Fibroblast of peridontal ligament (primary cell): ENCODE data around the gene YWHAB.

ENCODE experiments used
- DNase-seq: peaks from one replicate; pipeline ENCODE4 v3.0.0-alpha.2; 2010; ENCODE audit errors: extremely low read depth

YWHAB gene

DNA sequence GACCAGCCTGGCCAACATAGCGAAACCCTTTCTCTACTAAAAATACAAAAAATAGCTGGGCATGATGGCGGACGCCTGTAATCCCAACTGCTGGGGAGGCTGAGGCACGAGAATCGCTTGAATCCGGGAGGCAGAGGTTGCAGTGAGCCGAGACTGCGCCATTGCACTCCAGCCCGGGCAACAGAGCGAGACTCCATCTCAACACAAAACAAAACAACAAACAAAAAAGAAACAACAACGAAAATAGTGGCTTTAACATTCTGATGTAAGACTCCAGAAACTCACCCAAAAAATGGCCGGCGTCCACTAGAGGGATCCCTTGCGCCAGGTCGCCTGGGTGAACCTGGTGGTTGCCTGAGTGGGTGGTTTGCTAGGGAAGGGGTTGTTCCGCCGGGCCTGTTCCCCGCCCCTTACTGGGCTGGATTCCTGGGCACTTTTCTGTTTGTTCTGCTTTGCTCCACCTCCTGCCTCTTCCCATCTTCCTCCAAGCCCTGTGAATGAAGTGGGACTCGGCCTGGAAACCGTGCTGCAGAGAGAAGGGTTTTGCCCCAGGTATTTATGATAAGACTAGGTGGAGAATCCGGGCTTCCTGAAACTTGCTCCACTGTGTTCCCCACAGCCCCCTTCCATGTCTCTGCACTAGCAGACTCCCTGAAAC is 25.9 kb downstream of the YWHAB start:
- DNase-seq = peak; percentile 46

DNA sequence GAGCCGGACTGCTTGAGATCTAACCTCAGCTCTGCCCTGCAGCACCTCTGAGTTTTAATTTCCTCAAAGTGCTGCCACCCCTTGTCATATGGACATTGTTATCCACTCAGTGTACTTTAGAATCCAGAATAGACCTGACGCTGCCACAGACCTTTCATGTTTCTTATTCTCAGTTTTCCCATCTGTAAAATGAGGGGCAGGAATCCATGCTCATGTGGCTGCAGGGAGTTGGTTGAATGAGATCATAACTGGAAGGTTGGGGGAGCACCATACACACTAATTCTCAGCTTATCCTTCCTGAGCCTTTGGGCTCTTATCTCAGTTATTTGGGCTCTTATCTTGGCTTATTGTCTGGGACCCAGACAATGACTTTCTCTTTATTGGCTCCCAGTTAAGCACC is 26.7 kb downstream of the YWHAB start:
- no peak for DNase-seq

DNA sequence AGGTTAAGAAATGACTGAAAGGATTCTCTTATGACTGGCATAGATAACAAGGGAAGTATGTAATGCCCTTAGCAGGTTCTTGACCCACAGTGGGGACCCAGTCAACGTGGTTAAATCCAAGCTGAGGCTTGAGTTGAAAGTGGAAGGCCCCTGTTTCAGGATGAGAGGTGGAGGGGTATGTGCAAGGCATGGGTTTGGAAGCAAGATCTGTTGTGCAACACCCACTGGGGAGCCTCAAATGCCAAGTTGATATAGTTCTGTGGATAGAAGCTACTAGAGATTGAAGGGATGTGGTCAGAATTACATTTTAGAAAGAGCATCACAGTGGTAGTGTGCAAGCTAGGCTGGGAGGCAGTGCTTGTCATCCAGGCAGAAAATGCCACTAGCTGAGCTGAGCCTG is 29.4 kb downstream of the YWHAB start:
- DNase-seq = peak; percentile 19

DNA sequence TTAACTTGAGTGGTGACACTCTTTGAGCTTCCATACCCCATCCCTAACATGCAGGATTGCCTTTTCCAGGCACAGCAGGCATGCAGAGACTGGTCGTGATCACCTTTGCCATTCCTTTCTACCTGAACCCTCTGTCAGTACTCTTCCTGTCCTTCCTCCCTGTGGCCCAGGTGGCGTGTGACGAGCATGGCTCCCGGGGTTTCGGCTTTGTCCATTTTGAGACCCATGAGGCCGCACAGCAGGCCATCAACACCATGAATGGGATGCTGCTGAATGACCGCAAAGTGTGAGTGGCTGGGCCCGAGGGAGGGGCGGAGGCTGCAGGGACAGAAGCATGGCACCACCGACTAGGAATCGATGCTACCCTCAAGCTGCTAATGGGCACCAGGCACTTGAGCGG is 31.1 kb downstream of the YWHAB start:
- no peak for DNase-seq

DNA sequence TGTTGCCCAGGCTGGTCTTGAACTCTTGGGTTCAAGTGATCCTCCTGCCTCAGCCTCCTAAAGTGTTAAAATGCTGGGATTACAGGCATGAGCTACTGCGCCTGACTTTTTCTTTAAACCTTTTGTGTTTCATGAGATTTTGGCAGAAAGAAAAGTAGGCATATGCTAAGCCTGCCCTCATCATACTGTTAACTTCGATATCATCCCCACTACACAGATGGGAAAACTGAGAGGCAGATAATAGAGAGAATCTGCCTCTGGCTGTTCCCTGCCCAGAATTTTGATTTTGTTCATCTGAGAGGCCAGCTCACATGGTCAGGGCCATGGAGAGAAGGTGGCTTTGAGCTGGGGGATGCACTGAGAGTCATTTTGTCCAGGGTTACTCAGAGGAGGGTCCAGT is 31.9 kb downstream of the YWHAB start:
- DNase-seq = no peak

DNA sequence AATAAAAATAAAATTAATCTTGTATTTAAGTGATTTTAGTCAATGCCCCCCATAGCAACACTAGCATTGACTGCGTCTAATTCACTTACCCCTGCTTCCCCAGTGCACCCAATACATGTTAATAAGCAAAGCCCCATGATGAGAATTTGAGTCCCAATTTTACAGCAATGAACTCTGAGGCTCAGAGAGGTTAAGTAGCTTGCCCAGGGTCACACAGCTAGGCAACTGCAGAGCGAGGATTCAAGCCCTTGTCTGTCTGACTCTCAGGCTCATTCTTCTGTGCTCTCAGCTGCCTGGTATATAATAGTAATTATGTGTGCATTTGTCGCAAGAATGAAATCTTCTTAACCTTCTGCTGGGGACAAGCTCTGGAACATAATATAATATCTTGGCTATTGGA is 32.8 kb downstream of the YWHAB start:
- no peak for DNase-seq

DNA sequence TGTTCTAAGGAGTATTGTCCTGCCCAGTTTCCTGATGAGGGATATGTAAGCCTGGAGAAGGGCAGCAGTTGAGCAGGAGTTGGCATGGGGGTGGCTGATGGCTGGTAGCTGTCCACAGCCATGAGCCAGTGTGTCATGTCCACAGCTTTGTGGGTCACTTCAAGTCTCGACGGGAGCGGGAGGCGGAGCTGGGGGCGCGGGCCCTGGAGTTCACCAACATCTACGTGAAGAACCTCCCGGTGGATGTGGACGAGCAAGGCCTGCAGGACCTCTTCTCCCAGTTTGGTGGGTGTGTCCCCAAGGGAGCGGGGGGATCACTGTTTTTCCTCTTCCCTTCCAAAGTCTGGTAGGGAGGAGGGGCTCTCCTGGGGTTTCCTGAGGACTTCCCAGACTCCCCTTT is 33.3 kb downstream of the YWHAB start:
- no peak for DNase-seq

DNA sequence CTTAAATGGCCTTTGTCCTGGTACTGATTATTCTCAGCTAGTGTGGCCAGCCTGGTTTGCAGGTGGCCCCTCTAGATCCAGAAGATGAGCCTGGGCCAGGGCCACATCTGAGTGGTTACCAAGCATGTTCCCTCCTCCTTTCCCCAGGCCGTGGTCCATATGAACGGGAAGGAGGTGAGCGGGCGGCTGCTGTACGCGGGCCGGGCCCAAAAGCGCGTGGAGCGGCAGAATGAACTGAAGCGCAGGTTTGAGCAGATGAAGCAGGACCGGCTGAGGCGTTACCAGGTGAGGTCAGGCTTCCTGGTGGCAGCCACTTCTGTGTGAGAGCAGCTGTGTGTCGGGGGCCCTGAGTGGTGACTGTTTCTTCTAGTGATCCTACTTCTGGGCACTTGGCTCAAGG is 35.9 kb downstream of the YWHAB start:
- no peak for DNase-seq

DNA sequence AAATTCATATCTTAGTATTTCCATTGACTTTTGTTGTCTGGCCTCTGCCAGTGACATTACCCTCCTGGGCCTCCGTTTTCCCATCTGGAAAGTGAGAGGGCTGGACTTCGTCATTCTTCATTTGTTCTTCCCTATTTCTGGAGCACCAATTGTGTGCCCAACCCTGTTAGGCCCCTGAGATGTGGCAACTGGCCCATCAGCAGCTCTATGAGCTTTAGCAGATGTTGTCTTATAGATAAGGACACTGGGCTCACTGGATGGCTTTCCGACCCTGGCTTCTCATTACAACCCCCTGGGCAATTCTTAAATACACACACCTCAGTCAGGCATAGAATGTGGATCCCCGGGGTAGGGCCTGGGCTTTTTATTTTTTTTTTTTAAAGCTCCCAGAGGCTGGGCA is 39.0 kb downstream of the YWHAB start:
- no peak for DNase-seq

DNA sequence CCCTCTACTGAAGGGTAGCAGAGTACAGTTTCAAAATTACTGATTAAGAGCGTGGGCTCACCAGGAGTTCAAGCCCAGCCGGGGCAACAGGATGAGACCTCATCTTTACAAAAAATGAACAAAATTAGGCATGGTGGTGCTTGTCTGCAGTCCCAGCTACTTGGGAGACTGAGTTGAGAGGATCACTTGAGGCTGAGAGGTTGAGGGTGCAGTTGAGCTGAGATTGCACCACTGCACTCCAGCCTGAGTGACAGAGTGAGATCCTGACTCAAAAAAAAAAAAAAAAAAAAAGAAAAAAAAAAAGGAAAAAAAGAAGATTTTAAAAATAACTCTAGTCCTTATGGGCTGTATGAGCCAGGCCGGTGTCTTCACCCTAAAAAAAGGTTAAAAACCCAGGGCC is 43.1 kb downstream of the YWHAB start:
- DNase-seq = no peak

DNA sequence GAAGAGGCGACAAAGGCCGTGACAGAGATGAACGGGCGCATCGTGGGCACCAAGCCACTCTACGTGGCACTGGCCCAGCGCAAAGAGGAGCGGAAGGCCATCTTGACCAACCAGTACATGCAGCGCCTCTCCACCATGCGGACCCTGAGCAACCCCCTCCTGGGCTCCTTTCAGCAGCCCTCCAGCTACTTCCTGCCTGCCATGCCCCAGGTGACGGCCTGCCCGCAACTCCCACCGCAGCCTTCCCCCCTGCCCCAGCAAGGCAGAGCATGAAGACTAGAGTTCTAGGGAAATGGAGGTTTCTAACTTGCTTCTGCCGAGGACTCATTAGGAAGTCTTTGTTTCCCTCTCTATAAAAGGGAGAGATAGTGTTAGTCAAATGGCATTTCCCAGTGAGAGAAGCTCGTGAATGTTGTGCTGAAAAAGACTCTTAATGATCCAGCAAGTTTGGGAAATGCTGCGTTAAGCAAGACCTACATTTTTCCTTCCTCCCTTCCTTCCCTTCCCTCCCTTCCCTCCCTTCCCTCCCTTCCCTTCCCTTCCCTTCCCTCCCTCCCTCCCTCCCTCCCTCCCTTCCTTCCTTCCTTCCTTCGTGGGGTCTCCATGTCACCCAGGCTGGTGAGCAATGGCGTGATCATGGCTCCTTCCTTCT is 45.1 kb downstream of the YWHAB start:
- no peak for DNase-seq

DNA sequence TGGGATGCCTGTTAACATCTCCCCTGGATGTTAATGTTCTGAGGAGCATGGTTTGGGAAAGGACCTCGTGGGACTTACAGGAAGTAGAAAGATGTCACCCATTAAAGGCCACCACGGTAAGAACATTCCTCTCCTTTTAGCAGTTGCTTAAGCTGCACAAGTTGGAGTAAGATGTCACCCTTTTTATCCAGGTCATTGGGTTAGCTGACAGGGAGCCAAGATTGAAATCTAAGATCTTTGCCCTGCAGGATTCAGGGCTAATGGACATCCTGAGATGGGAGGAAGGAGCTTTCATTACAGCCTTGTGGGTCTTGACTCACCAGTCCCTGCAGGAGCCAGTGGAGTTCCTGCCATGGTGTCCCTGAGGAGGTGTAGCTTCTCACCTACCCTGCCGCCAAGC is 46.4 kb downstream of the YWHAB start:
- DNase-seq = no peak

DNA sequence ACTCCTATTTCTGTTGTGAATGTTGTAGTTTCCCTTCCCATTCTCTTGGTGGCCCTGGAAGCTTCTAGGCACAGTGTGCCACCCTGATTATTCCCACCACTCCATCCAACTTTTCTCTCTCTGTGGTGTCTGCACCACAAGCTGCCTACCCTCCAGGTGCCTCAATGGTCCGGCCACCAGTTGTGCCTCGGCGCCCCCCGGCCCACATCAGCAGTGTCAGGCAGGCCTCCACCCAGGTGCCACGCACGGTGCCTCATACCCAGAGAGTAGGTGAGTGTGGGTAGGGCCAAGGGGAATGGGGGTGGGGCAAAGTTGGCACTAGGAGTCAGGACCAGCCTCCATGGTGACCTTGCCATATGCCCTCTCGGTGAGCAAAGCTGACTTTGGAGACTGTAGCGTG is 47.4 kb downstream of the YWHAB start:
- DNase-seq = no peak

DNA sequence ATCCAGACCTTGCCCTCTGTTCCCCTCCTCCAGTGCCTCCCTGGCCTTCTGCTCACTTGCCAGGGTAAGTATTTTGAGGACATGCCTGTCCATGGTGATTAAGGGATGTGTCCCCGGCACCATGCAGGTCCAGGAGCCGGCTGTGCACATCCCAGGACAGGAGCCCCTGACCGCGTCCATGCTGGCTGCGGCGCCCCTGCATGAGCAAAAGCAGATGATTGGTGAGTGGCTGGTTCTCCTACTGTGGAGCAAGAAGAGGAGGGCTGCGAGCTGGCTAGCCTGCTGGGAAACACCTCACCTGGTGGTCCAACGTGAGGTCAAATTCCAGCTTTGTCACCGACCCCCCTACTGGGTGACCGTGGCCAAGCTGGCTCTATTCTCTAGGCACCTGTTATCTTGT is 51.0 kb downstream of the YWHAB start:
- no peak for DNase-seq

DNA sequence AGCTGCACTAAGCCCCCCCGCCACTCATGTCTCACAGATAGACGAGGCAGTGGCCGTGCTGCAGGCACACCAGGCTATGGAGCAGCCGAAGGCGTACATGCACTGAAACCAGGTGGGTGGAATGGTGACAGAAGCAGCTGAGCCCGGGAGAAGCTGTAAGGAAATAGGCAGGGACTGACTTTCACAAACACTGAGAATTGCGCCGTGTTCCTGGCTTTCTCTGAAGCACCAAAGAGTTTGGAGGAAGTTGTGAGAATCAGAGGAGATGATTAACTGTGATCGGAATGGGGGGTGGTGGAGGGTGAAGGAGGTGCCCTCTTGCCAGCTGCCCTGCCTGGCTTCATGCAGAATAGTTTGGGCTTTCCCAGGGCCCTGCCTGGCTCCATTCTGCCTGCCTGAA is 53.1 kb downstream of the YWHAB start:
- DNase-seq = no peak

DNA sequence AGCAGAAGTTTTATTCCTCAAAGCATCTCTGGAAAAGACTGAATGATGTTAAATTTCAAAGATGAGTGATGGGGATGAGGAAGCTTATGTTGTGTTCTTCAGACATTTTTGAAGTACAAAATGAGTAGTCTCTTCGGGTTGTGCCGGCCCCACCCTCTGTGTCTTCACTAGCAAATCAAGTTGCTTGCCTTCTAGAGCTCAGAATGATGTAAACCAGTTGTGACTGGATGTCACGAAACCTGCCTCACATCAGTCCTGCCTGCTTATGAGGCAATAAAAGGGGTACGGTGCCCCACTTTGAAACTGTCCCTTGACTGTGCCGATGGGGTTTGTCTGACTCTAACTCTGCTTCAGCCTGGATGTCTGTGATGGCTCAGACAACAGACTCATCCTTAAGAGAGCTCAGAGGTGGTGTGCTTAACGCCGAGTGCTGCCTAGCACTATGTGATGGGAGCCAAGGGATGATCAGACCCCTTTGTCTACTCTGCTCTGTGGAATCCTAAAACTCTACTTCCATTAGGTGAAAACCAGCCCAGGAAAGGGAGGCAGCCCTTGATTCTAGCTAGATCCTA is 55.7 kb downstream of the YWHAB start:
- no peak for DNase-seq

DNA sequence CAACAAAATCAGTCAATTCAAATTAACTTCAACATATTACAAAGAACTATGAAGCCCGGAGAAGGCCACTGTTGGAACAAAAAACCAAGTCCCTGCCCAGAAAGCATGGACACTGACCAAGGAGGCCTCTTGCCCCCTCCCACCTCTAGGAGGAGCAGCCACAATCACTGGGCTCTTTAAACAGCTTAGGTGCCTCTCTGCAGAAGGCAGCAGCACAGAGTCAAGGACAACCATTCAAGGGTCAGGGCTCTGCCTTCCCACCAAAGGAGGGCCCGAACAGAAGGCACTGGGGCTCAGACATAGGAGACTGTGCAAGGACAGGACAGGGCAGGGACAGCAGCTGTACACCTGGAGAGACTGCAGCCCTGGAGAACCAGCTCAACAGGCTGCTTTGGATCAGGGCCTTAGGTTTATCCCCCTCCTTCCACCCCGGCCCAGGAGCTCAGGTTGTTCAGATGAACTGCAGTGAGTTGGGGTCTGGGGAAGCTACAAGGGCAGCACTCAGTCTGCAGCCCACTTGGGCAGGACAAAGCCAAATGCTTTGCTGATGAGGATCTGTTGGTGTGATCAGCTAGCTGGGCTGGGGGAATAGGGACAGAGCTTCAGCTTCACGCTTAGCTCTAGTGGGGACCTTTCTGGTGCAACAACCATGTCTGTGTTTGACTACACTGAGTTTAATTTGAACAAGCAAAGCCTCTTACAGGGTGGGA is 56.9 kb downstream of the YWHAB start:
- no peak for DNase-seq

DNA sequence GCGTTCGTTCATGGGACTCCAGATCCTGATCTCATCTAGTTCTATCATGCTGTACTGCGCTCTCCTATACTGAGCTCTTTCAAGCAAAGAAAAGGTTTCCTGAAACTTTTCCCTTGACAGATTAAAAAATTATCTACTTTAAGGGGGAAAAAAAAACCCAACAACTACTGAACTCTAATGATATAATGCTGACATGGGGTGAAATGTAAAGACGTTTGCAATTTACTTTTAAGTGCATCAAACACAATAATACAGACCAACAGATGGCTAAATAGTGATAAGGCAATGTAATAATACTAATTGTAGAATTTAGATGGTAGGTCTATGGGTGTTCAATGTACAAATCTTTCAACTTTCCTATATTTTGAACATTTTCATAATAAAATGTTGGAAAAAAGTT is 58.3 kb downstream of the YWHAB start:
- no peak for DNase-seq

DNA sequence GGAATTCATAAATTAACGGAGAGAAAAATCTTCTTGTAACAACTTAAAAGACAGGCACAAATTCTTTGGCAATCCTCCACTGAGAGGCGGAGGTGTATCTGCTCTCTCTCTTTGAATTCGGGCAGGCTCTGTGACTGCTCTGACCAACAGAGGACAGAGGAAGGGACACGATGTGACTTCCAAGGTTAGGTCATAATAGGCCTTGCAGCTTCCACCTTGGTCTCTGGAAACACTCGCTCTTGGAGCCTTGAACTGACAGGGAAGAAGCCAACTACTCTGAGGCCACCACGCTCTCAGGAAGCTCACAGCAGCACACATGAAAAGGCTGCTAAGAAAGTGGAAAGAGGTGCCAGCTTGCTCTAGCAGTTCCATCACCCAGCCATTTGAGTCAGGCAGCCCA is 59.8 kb downstream of the YWHAB start:
- no peak for DNase-seq

DNA sequence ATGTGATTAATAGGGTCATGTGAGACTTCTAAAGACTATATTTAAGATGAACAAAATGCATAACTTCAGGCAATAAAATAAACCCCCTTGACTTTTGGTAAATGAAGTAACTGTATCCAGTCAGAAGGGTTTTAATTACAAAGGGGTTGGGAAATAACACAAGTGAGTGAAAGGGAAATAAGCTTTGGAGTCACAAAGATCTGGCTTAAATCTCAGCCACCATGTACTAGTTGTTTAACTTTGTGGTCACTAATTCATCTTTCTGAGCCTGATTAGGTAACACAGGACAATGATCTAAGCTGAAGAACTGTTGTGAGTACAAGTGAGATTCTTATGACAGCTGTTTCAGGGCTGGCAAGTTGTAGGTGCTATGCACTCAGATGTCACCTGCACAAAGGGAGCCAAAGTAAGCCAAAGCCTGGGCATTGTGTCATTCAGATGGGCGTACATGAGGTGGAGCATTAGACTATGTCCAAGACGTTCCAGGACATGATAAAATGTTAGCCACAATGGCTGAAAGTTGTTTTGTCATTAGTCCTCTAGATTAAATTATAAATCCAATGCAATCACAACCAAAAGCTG is 60.9 kb downstream of the YWHAB start:
- DNase-seq = peak; percentile 30

DNA sequence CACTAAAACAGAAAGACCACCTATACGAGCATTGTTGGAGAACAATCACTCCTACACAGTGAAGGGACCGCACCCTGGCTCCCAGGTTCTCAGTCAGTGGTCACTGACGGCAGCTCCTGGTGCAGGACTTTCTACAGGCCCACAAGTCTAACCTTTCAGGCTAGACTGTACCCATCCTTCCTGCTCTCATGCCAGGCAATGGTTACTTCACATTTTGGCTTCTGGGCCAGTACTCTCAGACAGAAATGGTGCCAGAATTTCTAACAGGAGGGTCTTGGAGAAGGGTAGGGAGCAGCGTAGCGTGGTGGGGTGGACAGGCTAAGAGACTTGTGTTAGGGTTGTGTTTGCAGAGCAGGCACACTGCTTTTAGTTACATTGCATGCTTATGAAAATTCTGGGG is 62.6 kb downstream of the YWHAB start:
- no peak for DNase-seq

DNA sequence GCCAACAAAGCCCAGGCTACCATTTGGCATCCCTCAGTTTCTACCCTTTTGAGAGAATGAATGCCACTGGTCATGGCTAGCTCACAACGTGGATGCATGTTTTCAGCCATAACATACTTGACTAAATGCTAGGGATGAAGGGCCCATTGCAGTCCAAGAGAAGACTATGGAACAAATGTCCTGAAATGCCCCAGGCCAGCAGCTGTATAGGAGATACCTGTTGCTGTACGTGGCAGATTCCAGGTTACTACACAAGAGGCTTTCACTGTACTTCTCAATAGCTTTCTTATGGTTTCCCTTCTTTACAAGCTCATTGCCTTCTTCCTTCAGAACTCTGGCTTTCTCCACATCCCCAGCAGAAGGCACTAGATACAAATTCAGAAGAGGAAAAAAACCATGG is 63.0 kb downstream of the YWHAB start:
- no peak for DNase-seq

DNA sequence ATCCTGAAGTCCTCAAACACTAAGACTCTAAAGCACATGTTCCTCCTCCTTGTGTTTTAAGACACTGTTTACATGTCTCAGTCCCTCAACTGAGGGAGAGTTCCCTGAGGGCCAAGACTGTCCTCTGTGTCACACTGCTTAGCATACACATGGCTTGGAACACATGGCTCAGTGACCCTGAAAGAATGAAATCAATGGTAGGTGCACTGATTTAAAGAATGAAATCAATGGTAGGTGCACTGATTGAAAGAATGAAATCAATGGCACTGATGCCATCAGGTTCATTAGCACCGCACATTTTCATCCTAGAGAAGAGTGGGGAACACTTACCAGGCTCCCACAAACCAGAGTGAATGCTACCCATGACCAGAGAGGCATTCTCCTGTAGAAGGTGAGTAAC is 64.9 kb downstream of the YWHAB start:
- DNase-seq = no peak
